ENCODE data around the gene MDGA2. TPM values are rescaled to one million over a fixed set of nuclear protein-coding genes. Genes with fewer than 3 reads are reported as not detected.

The MDGA2 gene
- total RNA-seq, 4 donors from 2014 or later: 4.2 TPM; not detected in 3

DNA sequence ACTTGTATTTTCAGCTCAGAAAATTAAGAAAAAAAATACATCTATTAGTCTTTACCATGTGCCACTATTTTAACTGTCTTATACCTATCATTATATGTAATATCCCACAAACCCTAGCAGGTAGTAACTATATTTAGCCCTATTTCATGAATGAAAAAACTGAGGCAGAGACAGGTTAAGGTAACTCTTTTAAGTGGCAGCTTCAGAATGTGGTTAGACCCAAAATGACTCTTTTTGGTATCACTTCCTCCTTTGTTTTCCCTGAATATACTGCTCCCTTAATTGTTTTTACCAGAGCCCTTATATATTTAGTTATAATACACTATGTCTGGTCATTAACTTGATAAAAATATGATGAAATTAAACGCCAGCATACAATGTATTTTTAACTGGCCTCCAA lies 788.3 kb downstream of the MDGA2 start:
- no peaks in the 10 kb centered on the region for H3K36me3 ChIP-seq
- no peaks in the 10 kb centered on the region for H3K4me1 ChIP-seq
- TF ChIP-seq POLR2A (IDR thresholded peaks at IDR 0.05): no peak
- TF ChIP-seq CTCF (IDR thresholded peaks at IDR 0.05): no peak
- intact Hi-C loops (cut with DNase I; ENCODE audit: low total_unique reads): no loop called here
- no peaks in the 10 kb centered on the region for H3K27me3 ChIP-seq
- H3K27ac ChIP-seq: no peak overlapping the region
- no peaks in the 10 kb centered on the region for H3K9me3 ChIP-seq
- no peak for DNase-seq
- no peak overlapping the region for H3K4me3 ChIP-seq

- intact Hi-C loops (cut with DNase I; ENCODE audit: low total_unique reads): no loop called here
- H3K27me3 ChIP-seq: no peaks in the 10 kb centered on the region
- no peaks in the 10 kb centered on the region for H3K4me1 ChIP-seq
- TF ChIP-seq POLR2A (IDR thresholded peaks at IDR 0.05): no peak
- TF ChIP-seq CTCF (IDR thresholded peaks at IDR 0.05): no peak
- no peak overlapping the region for H3K4me3 ChIP-seq
- no peaks in the 10 kb centered on the region for H3K9me3 ChIP-seq
- no peaks in the 10 kb centered on the region for H3K36me3 ChIP-seq
- no peak for DNase-seq
- H3K27ac ChIP-seq: no peak overlapping the region
Observed at GRCh38 chr14:46885566-46885965, 789.8 kb downstream of the MDGA2 start.

GRCh38 chr14:46861753-46862152 lies 813.7 kb downstream of the MDGA2 start:
- no peak overlapping the region for H3K27ac ChIP-seq
- H3K9me3 ChIP-seq: no peaks in the 10 kb centered on the region
- H3K4me1 ChIP-seq: no peaks in the 10 kb centered on the region
- TF ChIP-seq POLR2A (IDR thresholded peaks at IDR 0.05) (no peak), CTCF (IDR thresholded peaks at IDR 0.05) (no peak)
- no peaks in the 10 kb centered on the region for H3K27me3 ChIP-seq
- no peaks in the 10 kb centered on the region for H3K36me3 ChIP-seq
- intact Hi-C loops (cut with DNase I; ENCODE audit: low total_unique reads): no loop called here
- no peak overlapping the region for H3K4me3 ChIP-seq
- DNase-seq: no peak

DNA sequence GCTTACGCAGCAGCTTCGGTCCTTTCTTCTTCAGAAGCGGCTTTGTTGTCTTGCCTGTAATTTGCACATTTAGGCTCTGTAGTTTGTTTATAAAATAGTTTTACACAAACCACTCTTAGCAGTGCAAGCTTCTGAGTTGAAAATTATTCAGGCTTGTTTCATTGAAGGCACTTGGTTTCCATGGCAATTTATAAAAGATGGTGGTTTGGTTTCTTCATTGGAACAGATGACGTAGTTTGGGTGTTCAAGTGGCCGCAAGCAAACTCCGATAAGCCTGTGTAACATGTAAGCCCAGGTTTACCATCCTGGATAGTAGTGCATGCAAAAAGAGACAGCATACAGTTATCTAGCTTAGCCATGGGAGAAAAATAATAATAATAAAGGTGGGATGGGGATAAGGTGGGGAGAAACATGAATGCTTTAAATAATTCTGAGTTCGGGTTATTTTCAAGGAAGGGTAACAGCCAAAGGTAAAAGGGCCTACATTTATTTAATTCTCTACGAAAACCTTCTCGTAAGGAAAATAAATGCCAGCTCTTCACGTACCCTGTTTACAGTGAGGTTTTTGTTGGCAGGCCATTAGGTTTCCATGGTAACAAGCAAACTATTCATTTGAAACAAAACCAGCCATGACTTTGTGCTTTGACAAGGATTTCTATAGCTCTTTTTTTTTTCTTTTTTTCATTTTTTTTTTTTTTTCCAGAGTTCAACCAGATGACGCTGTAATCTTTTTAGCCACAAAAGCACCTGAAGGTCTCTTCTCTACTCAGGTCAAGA lies 834.3 kb downstream of the MDGA2 start:
- TF ChIP-seq POLR2A (IDR thresholded peaks at IDR 0.05): no peak
- no peak for TF ChIP-seq CTCF (IDR thresholded peaks at IDR 0.05)

DNA sequence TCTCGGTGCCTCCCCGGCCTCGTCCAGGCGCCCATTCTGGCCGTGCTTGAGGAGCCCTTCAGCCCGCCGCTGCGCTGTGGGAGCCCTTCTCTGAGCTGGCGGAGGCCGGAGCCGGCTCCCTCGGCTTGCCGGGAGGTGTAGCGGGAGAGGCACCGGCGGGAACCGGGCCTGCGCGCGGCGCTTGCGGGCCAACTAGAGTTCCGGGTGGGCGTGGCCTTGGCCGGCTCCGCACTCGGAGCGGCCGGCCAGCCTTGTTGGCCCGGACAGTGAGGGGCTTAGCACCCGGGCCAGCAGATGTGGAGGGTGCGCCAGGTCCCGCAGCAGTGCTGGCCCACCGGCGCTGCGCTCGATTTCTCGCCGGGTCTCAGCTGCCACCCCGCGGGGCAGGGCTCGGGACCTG lies 855.1 kb downstream of the MDGA2 start:
- no peak overlapping the region for H3K27ac ChIP-seq
- no peaks in the 10 kb centered on the region for H3K27me3 ChIP-seq
- H3K4me1 ChIP-seq: no peaks in the 10 kb centered on the region
- TF ChIP-seq CTCF (IDR thresholded peaks at IDR 0.05): no peak
- no peak for TF ChIP-seq POLR2A (IDR thresholded peaks at IDR 0.05)
- no peak overlapping the region for H3K4me3 ChIP-seq
- intact Hi-C loops (cut with DNase I; ENCODE audit: low total_unique reads): no loop called here
- no peak for DNase-seq
- no peaks in the 10 kb centered on the region for H3K36me3 ChIP-seq
- H3K9me3 ChIP-seq: no peaks in the 10 kb centered on the region

More for the DNA sequence above, 834.3 kb downstream of the MDGA2 start:
- no peaks in the 10 kb centered on the region for H3K9me3 ChIP-seq
- intact Hi-C loops (cut with DNase I; ENCODE audit: low total_unique reads): no loop called here
- H3K4me3 ChIP-seq: no peak overlapping the region
- no peaks in the 10 kb centered on the region for H3K27me3 ChIP-seq
- no peak overlapping the region for H3K27ac ChIP-seq
- no peaks in the 10 kb centered on the region for H3K4me1 ChIP-seq
- DNase-seq: no peak
- H3K36me3 ChIP-seq: no peaks in the 10 kb centered on the region

Measured in uterus (tissue), 4 donors.